ENCODE measurements around the gene ETV6.

The ETV6 gene

DNA sequence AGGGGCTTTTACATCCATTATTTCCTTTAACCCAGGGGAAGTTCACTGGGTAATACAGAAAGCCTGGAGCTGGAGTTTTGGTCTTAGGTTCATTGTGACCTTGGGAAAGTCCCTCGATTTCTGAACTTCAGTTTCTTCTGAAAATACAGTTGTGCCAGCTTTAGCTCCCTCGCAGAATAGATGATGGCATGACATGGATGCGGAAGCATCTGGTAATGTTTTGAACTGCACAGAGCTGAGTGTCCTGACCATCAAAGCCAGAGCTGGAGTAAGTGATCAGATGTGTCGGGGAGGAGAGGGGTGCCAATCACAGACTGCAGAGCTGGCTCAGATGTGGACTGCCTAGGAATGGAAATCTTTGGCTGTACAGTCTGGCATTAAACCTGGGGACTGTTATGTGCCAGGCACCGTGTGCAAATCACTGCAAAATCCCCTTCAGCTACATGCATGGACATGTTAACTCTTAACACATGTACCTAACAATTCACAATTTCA, 180.9 kb downstream of the ETV6 start:
- no peak for DNase-seq (ENCODE audit: low read depth)

DNA sequence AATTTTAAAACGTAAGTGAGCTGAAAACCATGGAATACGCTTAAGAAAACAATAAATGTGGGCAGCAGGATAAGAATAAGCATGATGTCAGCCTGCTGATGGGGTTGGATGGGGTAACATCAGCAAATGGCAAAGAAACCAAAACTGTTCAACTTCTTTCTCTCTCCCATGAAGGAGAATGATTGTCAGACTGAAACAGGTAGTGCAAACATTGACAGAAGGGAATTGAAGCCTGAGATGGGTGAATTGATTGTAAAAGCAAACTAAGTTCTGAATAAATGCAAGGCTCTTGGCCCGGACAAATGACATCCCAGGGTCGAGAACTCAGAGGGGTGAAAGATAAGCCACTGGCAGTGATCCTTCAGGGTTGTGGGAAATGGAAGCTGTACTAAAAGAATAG, 182.6 kb downstream of the ETV6 start:
- no peak for DNase-seq (ENCODE audit: low read depth)

DNA sequence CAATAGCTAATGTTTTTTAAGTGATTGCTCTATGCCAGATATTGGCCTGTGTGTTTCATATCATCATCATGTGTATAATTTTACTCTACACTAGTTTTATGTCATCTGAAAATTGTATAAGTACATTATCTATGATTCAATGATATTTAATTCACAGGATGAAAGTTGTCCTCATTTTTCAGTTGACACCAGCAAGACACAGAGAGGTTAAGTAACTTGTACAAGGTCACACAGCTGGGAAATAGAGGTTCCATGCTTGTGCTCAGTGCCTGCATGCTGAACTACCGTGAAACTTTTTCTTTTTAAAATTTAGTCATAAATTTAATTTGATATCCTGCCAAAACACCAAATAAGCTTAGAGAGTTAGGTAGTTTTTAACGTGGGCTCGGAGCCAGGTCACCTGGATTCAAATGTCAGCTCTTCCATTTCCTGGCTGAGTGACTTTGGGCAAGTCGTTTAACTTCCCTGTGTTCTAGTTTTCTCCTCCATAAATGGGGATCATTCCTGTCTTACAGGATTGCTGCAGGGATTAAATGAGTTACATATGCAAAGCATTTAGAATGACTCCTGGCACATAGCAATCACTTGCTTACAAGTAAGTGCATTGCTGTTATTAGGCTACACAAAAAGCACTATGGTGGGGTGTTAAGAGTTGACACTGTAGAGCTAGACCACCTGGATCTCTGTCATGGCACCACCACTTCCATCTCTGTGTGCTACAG, 183.9 kb downstream of the ETV6 start:
- DNase-seq (ENCODE audit: low read depth): no peak

DNA sequence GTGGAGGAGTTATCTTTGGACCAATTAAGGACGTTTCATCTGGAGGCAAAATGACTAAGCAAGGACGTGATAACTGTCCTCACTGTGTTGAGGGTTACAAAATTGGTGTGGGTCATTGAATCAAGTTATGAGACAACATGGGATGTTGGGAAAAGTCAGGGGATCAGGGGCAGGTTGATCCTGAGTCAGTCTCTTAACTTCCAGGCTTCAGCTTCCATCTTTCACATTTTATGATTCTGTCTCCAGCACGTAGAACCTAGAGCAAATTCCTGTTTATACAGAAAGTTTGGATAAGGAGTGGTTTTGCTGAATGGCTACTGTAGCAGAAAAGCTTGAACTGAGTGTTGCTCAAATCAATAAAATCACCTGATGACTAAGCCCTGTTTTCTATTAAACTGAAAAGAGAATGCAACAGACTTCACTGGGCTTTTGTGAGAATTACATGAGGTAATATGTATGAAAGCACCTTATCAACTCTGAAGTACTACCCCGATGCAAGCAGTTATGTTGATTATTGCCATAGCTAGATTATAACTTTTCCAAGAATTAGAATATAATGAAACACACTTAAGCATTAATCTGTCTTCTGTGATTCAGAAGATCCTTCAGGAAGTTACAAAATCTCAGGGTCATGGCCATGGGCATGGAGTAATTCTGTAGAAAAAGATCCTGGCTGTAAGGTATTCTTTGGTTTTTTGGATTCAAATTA, 184.8 kb downstream of the ETV6 start:
- DNase-seq (ENCODE audit: low read depth): no peak

DNA sequence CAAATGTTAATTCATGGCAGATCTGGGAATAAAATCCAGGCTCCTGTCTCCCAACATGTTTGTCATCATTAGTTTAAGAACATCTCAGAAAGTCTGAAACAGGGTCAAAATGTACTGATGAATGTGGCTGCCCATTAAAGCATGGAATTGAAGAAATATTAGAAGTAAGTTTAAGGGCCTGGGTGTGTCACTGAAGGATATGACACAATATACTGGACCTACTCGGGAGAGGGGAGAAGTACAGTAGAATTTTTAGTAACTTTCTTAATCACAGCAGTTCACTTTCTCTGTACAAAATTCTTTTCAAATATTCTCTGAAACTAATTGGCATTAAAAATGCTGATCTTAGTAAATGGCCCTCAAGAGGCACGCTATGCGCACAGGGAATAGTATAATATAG, 185.5 kb downstream of the ETV6 start:
- no peak for DNase-seq (ENCODE audit: low read depth)

DNA sequence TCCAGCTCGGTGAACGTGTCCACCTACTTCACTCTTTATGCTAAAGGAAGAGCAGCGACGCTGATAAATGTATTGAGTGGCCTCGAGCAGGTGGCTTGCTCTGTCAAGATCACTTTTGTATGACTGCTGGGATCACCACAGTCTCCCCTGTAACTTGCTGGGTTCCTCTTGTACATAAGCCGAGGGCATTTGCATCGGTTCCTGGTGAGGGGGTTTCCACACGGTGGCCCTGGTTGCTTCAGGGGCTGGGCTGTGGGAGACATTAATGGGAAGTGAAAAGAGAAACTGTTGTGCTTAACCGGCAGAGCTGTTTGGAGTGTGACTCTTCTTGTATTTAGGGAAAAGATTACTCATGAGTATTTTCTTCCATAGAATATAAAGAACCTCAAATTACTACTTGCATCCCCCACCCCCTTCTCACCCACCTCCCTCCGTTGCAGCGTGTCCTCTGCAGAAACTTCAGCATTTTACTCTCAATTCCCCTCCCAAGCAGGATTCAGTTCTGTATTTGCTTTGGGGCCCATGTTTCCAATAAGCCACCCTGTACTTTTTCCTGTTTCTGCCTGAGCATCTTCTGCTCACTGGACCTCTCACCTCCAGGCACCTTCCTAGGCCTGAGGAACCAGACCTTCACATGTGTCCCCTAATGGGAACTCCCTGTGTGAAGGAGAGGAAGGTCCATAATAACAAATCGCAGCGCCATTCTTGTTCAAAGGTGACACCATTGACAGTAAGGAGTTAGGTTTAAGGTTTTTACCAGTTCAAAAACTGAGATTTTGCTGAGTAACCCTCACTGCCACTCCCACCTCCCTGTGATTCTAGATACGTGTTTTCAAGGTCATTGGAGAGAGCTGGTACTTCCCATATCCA, 187.0 kb downstream of the ETV6 start:
- no peak for DNase-seq (ENCODE audit: low read depth)

DNA sequence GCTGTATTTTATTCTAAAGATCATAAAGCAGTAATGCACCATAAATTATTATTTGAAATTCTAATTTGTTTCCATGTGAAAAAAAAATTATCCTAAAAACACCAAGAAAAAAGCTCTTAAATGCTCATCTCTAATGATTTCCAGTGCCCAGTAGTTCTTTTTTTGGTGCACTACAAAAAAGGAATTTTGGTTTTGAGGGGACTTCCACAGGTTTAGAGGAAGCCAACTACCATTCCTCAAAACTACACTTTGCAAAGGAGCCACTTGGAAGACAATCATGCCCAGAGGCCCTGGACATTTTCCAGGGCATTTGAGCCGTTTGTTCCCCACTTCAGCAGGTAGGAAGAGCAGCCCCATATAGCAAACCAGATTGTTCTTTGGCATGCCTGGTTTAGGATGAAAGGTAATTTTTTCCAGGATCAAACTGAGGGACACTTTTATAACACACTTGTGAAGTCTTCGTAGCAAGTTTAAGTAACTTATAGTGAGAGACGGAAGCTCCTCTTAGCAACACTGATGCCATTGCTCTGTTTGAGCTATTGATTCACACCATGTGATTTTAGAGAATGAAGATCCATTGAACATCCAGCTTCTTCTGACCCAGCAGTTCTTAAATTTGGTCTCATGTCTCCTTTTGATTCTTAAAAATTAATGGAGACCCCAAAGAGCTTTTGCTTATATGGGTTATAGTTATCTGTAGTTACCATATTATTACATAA, 187.9 kb downstream of the ETV6 start:
- no peak for DNase-seq (ENCODE audit: low read depth)

DNA sequence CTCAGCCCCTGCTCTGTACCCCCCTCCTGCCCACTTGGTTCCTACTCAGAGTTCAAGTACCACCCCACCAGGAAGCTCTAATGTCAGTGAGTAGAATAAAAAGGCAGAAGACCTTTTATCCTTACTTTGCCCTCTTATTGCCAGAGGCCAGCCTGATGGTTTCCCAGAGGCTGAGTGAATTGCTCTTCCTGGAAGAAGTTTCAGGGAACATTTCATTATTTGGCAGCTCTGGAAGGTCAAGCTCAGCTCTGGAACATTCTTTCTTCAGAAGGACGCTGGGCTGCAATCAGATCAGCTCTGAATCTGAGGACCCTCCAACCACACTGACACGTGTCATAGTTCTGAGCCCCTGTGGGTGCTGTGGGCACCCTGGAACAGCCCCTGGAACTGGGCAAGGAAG, 188.9 kb downstream of the ETV6 start:
- no peak for DNase-seq (ENCODE audit: low read depth)

DNA sequence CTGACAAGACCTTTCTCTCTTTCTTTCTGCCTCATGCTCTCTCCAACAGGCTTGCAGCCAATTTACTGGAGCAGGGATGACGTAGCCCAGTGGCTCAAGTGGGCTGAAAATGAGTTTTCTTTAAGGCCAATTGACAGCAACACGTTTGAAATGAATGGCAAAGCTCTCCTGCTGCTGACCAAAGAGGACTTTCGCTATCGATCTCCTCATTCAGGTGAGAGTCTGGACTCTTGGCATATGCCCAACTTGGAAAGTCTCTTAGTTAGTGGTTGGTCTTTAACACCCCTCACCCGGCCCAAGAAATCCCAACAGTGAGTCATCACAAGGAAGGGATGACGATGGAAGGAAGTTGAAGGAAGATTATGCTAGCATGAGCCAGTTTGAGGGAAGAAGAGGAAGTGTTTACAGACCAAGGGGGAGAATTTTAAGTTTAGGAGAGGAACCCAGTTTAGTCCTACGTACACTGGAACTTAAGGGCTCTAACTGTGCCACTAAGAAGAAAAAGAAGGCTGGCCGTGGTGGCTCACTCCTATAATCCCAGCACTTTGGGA, 189.7 kb downstream of the ETV6 start:
- DNase-seq (ENCODE audit: low read depth): no peak

DNA sequence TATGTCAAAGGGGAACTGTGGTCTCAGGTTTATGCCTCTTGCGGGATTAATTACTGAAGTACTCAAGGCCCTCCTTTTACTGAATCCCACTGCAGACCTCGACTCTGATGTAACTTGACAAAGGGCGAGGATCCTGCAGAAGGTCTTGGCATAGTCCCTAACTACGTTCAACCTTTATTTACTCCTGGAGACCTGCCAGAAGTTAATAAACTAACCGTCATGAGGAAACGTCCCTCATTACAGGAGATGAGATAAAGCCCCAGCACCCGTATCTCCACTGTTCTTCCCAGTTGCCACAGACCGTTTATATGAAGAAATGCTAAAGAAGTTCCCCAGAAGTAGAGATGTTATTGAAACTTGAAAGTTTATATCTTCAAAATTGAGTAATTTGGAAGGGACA, 190.9 kb downstream of the ETV6 start:
- DNase-seq (ENCODE audit: low read depth): no peak

DNA sequence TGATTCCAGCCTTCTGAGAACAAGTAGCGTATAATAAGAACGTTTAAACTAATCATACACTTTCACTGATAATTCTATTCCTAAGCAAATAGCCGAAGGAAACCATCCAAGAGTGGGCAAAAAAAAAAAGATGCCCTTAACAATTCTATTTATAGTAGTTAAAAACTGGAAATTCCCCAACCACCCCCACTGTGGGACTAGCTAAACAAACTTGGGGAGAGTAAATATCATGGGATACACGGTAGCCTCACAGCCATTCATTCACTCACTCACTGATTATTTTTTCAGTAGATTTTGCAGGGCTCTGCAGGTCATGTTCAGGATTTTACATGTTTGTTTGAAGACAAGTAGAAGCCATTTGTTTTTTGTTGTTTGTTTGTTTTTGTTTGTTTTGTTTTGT, 197.0 kb downstream of the ETV6 start:
- no peak for DNase-seq (ENCODE audit: low read depth)

DNA sequence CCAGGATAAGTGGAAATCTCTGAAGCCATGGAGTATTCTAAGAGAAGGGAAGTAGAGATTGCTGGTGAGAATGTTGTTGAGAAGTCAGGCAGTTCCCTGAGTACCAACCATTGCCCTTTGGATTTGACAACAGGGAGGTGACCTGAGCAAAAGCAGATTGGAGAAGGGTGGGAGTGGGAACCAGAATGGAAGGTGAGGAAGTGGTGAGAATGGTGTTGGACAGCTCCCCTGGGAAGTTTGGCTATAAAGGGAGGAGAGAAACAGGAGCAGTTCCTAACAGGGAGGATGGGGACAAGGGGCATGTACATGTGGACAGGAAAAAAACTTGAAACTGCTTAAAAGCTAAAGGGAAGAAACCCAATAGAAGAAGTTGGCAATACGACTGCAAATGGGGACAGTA, 198.1 kb downstream of the ETV6 start:
- DNase-seq (ENCODE audit: low read depth): no peak

DNA sequence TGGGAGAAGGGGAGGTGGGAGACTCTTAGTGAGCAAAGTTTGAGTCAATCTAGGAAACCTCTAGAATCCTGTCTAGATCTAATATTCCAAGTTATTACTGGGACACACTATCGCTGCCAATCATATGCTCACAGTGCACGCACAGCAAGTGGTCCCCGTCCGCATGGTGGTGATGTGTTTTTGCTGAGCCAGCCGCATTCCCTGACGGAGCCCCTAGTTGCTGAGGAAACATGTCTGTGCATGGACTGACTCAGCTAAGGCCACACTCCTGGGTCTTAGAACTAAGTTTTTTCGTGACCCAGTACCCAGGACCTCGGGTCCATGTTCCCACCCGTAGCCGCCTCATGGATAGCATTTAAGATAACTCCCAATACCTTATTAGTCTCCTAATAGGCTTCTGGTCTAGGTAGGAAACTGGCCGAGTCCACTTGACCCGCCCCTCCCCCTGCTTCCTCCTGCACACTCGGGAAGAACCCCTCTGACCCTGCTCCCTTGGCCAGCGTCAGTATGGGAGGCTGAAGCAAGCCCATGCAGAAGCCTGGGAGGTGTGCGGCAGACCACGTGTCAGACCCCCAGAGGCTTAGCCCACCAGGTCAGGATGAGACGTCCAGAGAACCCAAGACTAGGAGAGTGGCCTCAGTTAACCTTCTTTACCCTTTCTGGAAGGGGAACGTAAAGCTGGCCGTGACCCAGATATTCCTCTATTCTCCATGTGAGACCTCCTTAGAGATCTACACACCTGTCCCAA, 200.5 kb downstream of the ETV6 start:
- no peak for DNase-seq (ENCODE audit: low read depth)

DNA sequence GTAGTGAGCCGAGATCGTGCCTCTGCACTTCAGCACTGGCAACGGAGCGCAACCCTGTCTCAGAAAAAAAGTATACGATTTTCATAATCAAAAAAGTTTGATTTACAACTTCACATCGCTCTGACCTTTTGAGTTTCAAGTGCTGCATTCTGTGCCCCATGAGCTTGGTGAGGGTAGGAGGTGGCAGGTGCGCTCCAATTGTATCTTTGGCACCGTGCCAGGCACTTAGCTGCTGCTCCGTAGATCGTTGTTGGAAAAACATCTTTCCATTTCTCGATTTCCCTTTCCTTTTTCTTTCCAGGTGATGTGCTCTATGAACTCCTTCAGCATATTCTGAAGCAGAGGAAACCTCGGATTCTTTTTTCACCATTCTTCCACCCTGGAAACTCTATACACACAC, 203.7 kb downstream of the ETV6 start:
- DNase-seq (ENCODE audit: low read depth): no peak

DNA sequence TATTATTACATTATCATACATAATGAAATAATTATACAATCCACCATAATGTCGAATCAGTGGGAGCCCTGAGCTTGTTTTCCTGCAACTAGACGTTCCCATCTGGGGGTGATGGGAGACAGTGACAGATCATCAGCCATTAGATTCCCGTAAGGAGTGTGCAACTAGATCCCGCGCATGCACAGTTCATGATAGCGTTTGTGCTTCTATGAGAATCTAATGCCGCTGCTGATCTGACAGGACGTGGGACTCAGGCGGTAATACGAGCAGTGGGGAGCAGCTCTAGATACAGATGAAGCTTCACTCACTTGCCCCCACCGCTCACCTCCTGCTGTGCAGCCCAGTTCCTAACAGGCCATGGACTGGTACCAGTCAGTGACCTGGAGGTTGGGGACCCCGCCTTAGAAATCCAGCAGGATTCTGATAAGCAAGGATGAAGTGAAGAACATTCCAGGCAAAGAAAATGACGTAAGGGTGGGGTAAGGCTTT, 204.6 kb downstream of the ETV6 start:
- DNase-seq (ENCODE audit: low read depth): no peak

DNA sequence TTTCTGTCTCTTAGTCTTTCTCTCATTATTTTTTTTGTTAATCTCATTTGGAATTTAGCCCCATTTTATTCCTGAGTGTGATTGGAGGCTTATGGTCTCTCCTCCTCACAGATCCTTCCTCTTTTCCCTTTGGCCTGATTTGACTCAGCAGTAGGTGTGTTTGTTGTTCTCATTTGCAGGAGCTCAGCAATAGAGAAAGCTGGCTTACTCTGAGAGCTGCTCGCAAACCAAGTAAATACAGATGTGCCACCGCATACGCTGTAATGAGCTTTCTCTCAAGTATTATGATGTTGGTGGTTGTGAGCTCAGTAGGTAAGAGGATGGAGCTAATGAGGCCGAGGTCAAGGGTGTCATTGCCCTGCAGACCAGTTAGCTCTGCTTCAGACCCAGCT, 206.5 kb downstream of the ETV6 start:
- DNase-seq (ENCODE audit: low read depth): no peak

DNA sequence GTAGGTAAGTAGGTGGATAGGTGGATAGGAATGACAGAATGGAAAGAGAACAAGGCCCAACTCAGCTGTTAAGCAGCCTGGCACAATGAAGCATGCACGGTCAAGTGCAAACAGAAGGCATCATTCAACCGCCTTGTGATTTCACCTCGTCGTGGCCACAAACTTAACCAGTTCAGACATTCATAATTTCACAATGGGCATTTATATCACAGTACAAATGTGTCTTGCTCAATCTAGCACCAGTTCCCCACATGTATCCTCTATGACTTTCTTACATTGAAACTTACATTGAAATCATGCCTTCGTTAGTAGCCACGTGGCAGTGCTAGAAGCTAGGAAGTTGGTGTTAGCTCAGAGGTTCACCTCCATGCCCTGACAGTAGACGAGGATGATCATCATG, 207.5 kb downstream of the ETV6 start:
- DNase-seq (ENCODE audit: low read depth): no peak

DNA sequence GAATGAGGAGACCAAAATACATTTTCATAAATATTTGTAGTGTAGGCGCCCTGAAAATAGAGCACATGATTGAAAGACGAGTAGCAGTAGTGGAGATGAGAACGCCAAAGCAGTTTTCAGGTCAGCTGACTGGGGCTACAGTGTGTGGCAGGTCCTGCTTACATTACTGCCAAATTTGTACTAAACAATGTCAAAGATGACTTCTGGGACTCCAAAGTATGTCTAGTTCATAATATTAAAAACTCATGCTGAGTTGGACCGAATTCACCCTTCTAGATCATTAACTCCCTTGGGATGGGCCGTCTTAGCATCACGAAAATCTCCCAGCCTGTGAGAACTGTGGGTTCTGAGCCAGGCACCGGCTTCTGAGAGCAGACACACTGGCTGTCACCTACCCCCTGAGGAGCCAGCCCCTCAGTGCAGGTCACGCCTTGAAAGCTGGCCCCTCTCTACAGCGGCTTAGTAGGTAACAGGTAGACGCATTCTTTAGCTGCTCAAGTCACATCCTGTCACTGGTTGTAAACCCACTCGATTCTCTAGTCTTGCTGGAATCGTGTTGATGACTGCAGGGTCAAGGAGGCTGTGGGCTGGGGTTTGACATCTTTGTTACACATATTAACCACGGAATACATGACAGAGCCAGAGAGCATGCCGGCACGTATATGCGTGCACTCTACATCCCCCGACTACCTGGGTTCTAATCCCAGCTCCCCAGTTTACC, 210.4 kb downstream of the ETV6 start:
- no peak for DNase-seq (ENCODE audit: low read depth)

DNA sequence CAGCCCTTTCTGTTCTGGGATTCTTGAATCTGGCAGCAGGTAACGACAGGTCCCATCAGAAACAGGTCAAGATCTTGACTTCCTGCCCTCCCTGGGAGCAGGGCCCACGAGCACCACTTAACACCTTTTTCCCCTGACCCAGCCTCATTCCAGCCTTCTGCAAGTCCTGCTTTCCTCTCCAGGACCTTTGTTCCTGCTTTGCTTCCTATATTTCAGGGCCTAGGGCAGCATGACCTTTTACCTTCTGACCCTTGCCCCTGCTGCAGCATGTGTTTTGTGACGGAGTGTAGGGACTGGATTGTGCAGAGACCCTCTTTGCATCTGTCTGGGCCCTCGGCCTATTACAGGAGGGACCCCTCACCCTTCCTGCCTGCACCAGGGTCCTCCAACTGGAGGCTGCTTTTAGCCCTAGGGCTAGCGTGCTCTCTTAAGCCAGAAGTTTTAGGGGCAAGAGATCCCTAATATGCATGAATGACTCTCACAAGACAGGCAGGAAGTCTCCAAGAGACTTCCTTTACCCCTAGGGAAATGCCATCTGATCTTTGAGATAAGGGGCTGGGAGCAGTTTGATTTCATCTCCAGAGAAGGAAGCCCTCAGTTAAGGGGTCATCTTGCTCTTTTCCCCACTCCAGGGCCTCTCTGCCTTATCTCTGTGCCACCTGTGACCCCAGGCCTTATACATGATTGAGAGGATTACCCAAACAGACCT, 211.8 kb downstream of the ETV6 start:
- no peak for DNase-seq (ENCODE audit: low read depth)
